ENCODE results near the gene KRTAP10-1. TPM values are rescaled to one million over a fixed set of nuclear protein-coding genes. Genes with fewer than 3 reads are reported as not detected.

KRTAP10-1 gene
- total and polyA plus RNA-seq, 2 of the 8 experiments (the other 6 are each of a cell fraction or from before 2014, with no cell fraction given), result 0.08 TPM; not detected in 1

DNA sequence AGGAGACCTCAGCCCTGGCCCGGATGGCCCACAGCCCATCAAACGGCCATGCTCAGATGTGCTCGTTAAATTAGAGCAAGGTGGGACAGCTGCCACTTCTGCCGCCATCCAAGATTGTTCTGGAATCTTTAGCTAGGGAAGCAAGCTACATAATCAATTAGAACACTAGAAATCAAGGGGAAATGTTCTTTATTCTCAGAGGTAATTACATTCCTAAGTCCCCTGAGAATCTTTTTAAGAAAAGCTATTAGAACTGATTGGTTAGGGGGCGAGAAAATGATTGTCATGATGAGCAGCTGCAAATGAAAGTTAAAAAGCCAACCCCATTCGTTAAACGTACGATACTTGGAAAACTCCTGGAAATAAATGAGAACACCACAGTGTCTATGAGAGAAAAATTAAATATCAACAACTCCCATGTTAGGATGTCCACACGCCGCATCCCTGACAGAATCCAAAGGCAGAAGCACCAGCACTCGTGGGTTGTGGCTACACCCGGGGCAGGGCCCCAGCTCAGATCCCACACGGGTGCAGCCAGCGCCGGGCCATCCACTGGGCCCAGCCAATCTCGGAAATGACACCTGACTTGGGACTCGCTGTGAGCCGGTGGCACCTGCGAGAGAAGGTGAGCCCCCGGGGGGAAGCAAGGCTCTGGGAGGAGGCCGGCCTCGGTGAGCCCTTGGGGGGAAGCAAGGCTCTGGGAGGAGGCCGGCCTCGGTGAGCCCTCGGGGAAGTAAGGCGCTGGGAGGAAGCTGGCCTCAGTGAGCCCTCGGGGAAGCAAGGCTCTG is 37.6 kb downstream of the KRTAP10-1 start:
- Histone ChIP-seq H2BK15ac (ENCODE audit: low read length) (no peak overlapping the region), H4K20me1 (replicated peaks in 1 of 2; ENCODE audit: control insufficient read depth in 1 of 2, insufficient read depth in 2 of 2, low read length in 2 of 2) (no peaks in the 10 kb centered on the region), H3K56ac (replicated peaks; ENCODE audit: insufficient read length, low read depth, low read length) (no peak overlapping the region), H3K27ac (ENCODE audit: low read depth, low read length) (no peak overlapping the region), H3K14ac (ENCODE audit: insufficient read length) (no peak overlapping the region), H3K9ac (replicated peaks in 1 of 4; ENCODE audit: extremely low read depth in 1 of 4, low read depth in 3 of 4, low read length in 3 of 4) (no peak overlapping the region), H3K18ac (ENCODE audit: extremely low read depth, low read length) (no peak overlapping the region), H3K79me2 (ENCODE audit: control insufficient read depth in 1 of 2, insufficient read depth in 2 of 2, low read length in 2 of 2) (no peaks in the 10 kb centered on the region), H4K8ac (ENCODE audit: extremely low read depth, insufficient read depth, low read length) (no peak overlapping the region), H3K4me2 (ENCODE audit: insufficient read depth in 1 of 2, low read depth in 2 of 2, low read length in 2 of 2) (no peak overlapping the region), H4K91ac (replicated peaks; ENCODE audit: insufficient read length, low read length) (no peak overlapping the region), H2AFZ (ENCODE audit: low read length) (no peak overlapping the region), H3K36me3 (ENCODE audit: control insufficient read depth in 2 of 4, insufficient read depth in 4 of 4, low read length in 3 of 4) (0 out of 8 replicates have a peak, but pooled peaks cover 0 to 2% (median 0%) of the 10 kb centered on the region in 4 experiments), H2BK20ac (ENCODE audit: low read length) (no peak overlapping the region), H2BK120ac (replicated peaks; ENCODE audit: low read depth, low read length) (no peak overlapping the region), H3K23me2 (ENCODE audit: low read depth, low read length) (no peaks in the 10 kb centered on the region), H3K4me1 (replicated peaks in 1 of 4; ENCODE audit: control insufficient read depth in 3 of 4, insufficient read depth in 4 of 4, low read length in 3 of 4) (peaks cover 0 to 8% (median 2%) of the 10 kb centered on the region in 4 experiments; a peak in 5 of 7 replicates), H3K27me3 (replicated peaks in 1 of 4; ENCODE audit: control insufficient read depth in 3 of 4, extremely low read depth in 1 of 4, insufficient read depth in 3 of 4, low read length in 3 of 4) (no peaks in the 10 kb centered on the region), H3K4ac (replicated peaks; ENCODE audit: insufficient read length, low read depth, low read length) (no peak overlapping the region), H2AK5ac (ENCODE audit: low read depth, low read length) (no peak overlapping the region), H3K4me3 (ENCODE audit: extremely low read depth in 1 of 4, insufficient read depth in 2 of 4, low read depth in 3 of 4, low read length in 4 of 4) (no peak overlapping the region), H3K23ac (ENCODE audit: insufficient read length) (no peak overlapping the region), H2BK12ac (ENCODE audit: low read depth, low read length) (no peak overlapping the region), H2BK5ac (ENCODE audit: low read depth, low read length) (no peak overlapping the region), H3K9me3 (ENCODE audit: insufficient read depth in 2 of 2, low read depth in 1 of 2, low read length in 1 of 2) (no peaks in the 10 kb centered on the region), H4K5ac (ENCODE audit: insufficient read length, low read depth, low read length) (no peak overlapping the region), H3K79me1 (ENCODE audit: low read depth, low read length) (no peaks in the 10 kb centered on the region; the same call in 1 of the 2 replicates)
- ChIA-PET CTCF (ENCODE audit: partially characterized antibody) (interaction anchor here (0.6 to 2.3 kb wide), 8 partner anchors 8 to 291 kb away, joined by 3 to 7 read pairs (median 4); no protein-coding TSS in a partner anchor), POLR2A (ENCODE audit: partially characterized antibody) (interaction anchor here (0.8 to 1.3 kb wide), 2 partner anchors 14 to 315 kb away, joined by 3 read pairs; partner anchors contain the start of gene SUMO3)
- FAIRE-seq (no peak), DNase-seq (ENCODE audit: low read depth in 1 of 2, low spot score in 2 of 2) (no peak)
- TF ChIP-seq TCF12 (IDR thresholded peaks at IDR 0.05; ENCODE audit: low read depth, low read length) (no peak), SP1 (IDR thresholded peaks at IDR 0.05; ENCODE audit: low read depth, low read length) (no peak), GABPA (IDR thresholded peaks at IDR 0.05; ENCODE audit: borderline replicate concordance, insufficient read depth, low read length) (no peak), TAF1 (IDR thresholded peaks at IDR 0.05; ENCODE audit: low read depth, low read length) (no peak), POLR2A (IDR thresholded peaks at IDR 0.05; ENCODE audit: control extremely low read depth in 1 of 2, low read depth in 2 of 2, low read length in 2 of 2) (no peak), KDM1A (IDR thresholded peaks at IDR 0.05; ENCODE audit: borderline replicate concordance, low read length) (no peak)
- TF ChIP-seq, protein P1, sequence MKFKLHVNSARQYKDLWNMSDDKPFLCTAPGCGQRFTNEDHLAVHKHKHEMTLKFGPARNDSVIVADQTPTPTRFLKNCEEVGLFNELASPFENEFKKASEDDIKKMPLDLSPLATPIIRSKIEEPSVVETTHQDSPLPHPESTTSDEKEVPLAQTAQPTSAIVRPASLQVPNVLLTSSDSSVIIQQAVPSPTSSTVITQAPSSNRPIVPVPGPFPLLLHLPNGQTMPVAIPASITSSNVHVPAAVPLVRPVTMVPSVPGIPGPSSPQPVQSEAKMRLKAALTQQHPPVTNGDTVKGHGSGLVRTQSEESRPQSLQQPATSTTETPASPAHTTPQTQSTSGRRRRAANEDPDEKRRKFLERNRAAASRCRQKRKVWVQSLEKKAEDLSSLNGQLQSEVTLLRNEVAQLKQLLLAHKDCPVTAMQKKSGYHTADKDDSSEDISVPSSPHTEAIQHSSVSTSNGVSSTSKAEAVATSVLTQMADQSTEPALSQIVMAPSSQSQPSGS (IDR thresholded peaks at IDR 0.05; ENCODE audit: low read length), result no peak
- TF ChIP-seq, protein P2, sequence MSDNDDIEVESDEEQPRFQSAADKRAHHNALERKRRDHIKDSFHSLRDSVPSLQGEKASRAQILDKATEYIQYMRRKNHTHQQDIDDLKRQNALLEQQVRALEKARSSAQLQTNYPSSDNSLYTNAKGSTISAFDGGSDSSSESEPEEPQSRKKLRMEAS (IDR thresholded peaks at IDR 0.05), result no peak
- WGBS, 2 experiments (ENCODE audit: extremely low coverage in 1 of 2, insufficient coverage in 1 of 2, insufficient read length in 1 of 2, insufficient replicate concordance in 2 of 2, low coverage in 1 of 2, low lambda C conversion rate in 2 of 2, missing lambda C conversion rate in 1 of 2), result 88% methylated on average over 25 of the region's 27 CpGs; no CpG with 5 or more reads in 1 of the 2 experiments

All from H1 (cell line).